Smooth muscle cell (in vitro differentiated cells): ENCODE measurements around the gene HEATR5B. TPM values are rescaled to one million over a fixed set of nuclear protein-coding genes. Genes with fewer than 3 reads are reported as not detected.

Source experiments
- DNase-seq: peaks from one replicate; lab custom pipeline; 2025; ENCODE audit not compliant: unreplicated experiment; lab: John Stamatoyannopoulos, UW
- H2AFZ ChIP-seq: fragments of 200-600 bp; sonication (generic); 2 replicates; pipeline ENCODE4 v1.6.0; 2016; ENCODE audit warnings: antibody characterized with exemption, low read depth, mild to moderate bottlenecking
- H3F3A ChIP-seq: fragments of 200-600 bp; sonication (generic); 2 replicates; pipeline ENCODE4 v1.6.0; 2017; ENCODE audit warnings: antibody characterized with exemption, low read depth
- H3K27ac ChIP-seq: fragments of 200-600 bp; sonication (generic); 2 replicates; pipeline ENCODE4 v1.5.1; 2016; ENCODE audit warnings: low read depth, mild to moderate bottlenecking
- H3K27me3 ChIP-seq: fragments of 200-600 bp; sonication (generic); 2 replicates; pipeline ENCODE4 v1.6.1; 2016; ENCODE audit warnings: low read depth, mild to moderate bottlenecking
- H3K36me3 ChIP-seq: fragments of 200-600 bp; sonication (generic); 2 replicates; pipeline ENCODE4 v1.5.1; 2016; ENCODE audit warnings: low read depth
- H3K4me1 ChIP-seq: fragments of 200-600 bp; sonication (generic); 2 replicates; pipeline ENCODE4 v1.5.1; 2016; ENCODE audit warnings: low read depth
- H3K4me2 ChIP-seq: fragments of 200-600 bp; sonication (generic); 2 replicates; pipeline ENCODE4 v1.6.0; 2016; ENCODE audit warnings: mild to moderate bottlenecking
- H3K4me3 ChIP-seq: fragments of 200-600 bp; sonication (generic); 2 replicates; pipeline ENCODE4 v1.5.1; 2016; ENCODE audit warnings: mild to moderate bottlenecking
- H3K79me2 ChIP-seq: fragments of 200-600 bp; sonication (generic); 2 replicates; pipeline ENCODE4 v1.6.0; 2016; ENCODE audit warnings: low read depth, mild to moderate bottlenecking
- H3K9ac ChIP-seq: fragments of 200-600 bp; sonication (generic); 2 replicates; pipeline ENCODE4 v1.6.0; 2016; ENCODE audit warnings: low read depth
- H3K9me3 ChIP-seq: fragments of 200-600 bp; sonication (generic); replicated peaks from 2 replicates; pipeline ENCODE4 v1.5.1; 2016; ENCODE audit warnings: low read depth
- H4K20me1 ChIP-seq: fragments of 200-600 bp; sonication (generic); 2 replicates; pipeline ENCODE4 v1.6.0; 2016; ENCODE audit warnings: low read depth
- WGBS: methylation state at CpG from one replicate; pipeline ENCODE4 v1.1.7; 2016; ENCODE audit warnings: low lambda C conversion rate; 5-methylcytosine and 5-hydroxymethylcytosine counted together
- polyA plus RNA-seq: library from polyadenylated mRNA; unstranded; fragments of >200 nt; fragmentation: Nextera tagmentation; extraction: Ambion mirVana; gene quantifications from 2 replicates; pipeline ENCODE4 v1.2.1, GENCODE V29; 2016
- total RNA-seq: library from RNA; depleted of rRNA; stranded (reverse); fragments of >200 nt; gene quantifications from 2 replicates; pipeline ENCODE4 v1.2.3, GENCODE V29; 2014
- TF ChIP-seq, protein P1 (sequence below): fragments of 200-600 bp; sonication (generic); IDR thresholded peaks from 2 replicates; pipeline ENCODE4 v1.5.1; 2017; ENCODE audit warnings: borderline replicate concordance, mild to moderate bottlenecking, antibody characterized with exemption; ENCODE audit not compliant: insufficient read depth, poor library complexity, severe bottlenecking

HEATR5B gene
- total and polyA plus RNA-seq, 2 experiments from 2014 or later: 4.4 to 14.7 TPM

DNA sequence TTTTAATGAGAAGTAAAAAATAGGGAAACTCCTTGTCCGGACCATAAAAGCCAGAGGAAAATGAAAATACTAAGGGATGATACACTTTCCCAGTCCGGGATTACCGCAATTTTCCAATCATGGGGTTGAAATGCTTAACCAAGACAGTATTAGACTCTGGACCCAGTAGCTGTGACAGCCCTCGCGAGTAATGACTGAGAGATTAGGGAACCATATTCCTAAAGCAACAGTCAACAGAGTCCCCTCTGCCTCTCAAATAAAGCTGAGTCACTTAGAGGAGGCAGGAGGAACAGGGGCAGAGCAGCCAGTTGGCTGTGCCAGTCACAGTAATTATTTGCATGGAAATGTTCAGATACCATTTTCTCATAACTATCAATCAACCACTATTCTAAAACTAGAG lies 35.0 kb upstream of the HEATR5B start:
- Histone ChIP-seq H3K79me2 (no peaks in the 10 kb centered on the region), H4K20me1 (no peaks in the 10 kb centered on the region), H3K27me3 (no peaks in the 10 kb centered on the region), H3K4me2 (no peak overlapping the region), H2AFZ (no peak overlapping the region), H3K27ac (no peak overlapping the region), H3K4me3 (no peak overlapping the region), H3K9me3 (no peaks in the 10 kb centered on the region), H3K4me1 (no peaks in the 10 kb centered on the region), H3K36me3 (peaks cover 10% of the 10 kb centered on the region), H3F3A (no peaks in the 10 kb centered on the region), H3K9ac (no peak overlapping the region)
- DNase-seq: no peak
- TF ChIP-seq, protein P1, sequence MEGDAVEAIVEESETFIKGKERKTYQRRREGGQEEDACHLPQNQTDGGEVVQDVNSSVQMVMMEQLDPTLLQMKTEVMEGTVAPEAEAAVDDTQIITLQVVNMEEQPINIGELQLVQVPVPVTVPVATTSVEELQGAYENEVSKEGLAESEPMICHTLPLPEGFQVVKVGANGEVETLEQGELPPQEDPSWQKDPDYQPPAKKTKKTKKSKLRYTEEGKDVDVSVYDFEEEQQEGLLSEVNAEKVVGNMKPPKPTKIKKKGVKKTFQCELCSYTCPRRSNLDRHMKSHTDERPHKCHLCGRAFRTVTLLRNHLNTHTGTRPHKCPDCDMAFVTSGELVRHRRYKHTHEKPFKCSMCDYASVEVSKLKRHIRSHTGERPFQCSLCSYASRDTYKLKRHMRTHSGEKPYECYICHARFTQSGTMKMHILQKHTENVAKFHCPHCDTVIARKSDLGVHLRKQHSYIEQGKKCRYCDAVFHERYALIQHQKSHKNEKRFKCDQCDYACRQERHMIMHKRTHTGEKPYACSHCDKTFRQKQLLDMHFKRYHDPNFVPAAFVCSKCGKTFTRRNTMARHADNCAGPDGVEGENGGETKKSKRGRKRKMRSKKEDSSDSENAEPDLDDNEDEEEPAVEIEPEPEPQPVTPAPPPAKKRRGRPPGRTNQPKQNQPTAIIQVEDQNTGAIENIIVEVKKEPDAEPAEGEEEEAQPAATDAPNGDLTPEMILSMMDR: no peak
- WGBS: 96% methylated on average over 5 of the region's 5 CpGs

DNA sequence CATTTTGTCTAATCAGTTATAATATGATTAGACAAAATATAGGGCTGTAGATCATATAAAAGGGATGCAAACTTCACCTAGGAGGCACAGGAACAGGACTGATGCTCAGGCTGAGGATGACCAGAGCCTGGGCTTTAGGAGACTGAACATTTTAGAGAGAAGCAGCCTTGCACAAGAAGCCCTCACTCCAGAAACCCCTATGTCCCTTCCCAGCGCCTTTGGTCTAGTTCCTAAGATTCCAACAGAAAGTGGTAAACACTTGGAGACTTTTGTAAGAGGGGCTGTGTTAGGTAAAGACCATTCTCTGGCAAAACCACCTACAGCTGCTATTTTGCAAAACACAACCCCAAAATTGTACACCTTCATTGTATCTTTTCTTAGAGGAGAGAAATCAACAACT lies 33.4 kb upstream of the HEATR5B start:
- Histone ChIP-seq H3K4me1 (no peaks in the 10 kb centered on the region), H4K20me1 (no peaks in the 10 kb centered on the region), H3K27me3 (no peaks in the 10 kb centered on the region), H3F3A (no peaks in the 10 kb centered on the region), H3K27ac (no peak overlapping the region), H2AFZ (no peak overlapping the region), H3K9ac (no peak overlapping the region), H3K79me2 (no peaks in the 10 kb centered on the region), H3K4me2 (no peak overlapping the region), H3K36me3 (peaks cover 10% of the 10 kb centered on the region), H3K9me3 (no peaks in the 10 kb centered on the region), H3K4me3 (no peak overlapping the region)
- TF ChIP-seq, protein P1: no peak
- WGBS: 95% methylated on average over 1 of the region's 1 CpG
- no peak for DNase-seq

DNA sequence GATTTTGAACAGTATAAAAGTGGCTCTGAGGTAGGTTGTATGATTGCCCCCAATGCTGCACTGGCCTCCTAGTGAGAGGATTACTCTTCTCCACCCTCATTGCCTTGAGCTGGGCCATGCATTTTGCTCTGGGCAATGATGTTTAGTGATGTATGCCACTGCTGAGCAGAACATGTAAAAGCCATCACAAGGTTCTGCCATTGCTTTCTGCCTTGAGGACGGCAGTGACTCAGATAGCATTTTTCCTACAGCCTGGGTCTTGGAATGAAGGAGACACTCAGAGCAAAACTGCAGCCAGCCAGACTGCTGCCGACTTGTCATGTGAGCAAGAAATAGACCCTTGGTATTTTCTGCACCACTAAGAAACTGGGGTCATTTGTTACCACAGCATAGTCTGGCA lies 27.8 kb upstream of the HEATR5B start:
- no peak overlapping the region for H3K27ac ChIP-seq
- TF ChIP-seq, protein P1: no peak
- H3K36me3 ChIP-seq: peaks cover 6% of the 10 kb centered on the region
- WGBS: 41% methylated on average over 2 of the region's 2 CpGs
- DNase-seq: no peak
- H3K79me2 ChIP-seq: no peaks in the 10 kb centered on the region
- no peaks in the 10 kb centered on the region for H3F3A ChIP-seq
- H2AFZ ChIP-seq: no peak overlapping the region
- H4K20me1 ChIP-seq: no peaks in the 10 kb centered on the region
- H3K9ac ChIP-seq: no peak overlapping the region
- H3K4me2 ChIP-seq: no peak overlapping the region
- no peaks in the 10 kb centered on the region for H3K4me1 ChIP-seq
- H3K27me3 ChIP-seq: no peaks in the 10 kb centered on the region
- no peak overlapping the region for H3K4me3 ChIP-seq
- H3K9me3 ChIP-seq: no peaks in the 10 kb centered on the region
